EL (cell line): ENCODE measurements around the gene TUBA3C.

ENCODE experiments used
- DNase-seq: peaks from one replicate; pipeline ENCODE4 v3.0.0-alpha.2; 2016

The TUBA3C gene

DNA sequence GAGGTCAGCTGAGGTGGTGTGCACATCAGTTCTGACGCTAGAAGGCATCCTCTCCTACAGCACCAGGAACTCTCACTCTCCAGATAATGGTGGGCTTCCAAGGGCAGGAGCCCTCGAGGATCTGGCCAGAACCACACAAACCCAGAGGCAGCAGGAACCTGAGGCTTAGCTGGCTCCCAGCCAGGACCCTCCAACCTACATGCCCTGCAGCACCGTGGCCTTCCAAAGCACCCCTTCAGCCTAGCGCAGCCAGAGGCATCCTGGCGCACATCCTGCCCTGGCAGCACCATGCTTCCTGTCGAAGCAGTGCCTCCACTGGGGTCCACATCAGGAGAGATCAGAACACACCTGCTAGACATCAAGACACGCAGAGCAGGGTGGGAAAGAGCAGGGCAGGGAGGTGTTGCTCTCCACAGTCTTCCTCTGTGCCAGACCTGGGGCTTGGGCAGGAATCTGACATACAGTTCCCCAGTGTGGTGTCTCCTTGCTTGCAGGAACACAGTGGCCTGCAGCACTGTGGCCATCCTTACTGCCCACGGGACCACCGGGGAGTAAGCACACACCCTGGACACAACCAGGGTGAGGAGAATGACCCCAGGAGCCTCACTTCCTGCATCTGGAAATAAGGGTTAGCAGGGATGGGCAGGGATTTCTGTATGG is 21.7 kb downstream of the TUBA3C start:
- no peak for DNase-seq

DNA sequence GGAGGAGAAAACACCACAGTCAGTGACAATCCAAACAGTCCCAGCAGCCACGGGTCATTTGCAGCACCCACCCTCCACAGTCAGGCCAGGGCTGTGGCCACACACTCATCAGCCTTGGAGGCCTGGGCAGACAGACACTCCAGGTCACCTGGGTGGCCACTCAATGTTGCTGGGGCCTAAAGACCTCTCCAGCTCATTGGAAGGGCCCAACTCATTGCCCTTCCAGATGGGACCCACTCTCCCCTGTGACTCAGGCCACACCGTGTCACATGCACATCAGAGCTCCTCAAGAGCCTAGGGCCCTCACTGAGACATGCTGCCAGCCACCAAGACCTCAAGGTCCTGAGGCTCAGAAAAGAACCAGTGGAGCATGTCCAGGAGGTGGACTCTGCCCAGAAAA is 22.4 kb downstream of the TUBA3C start:
- no peak for DNase-seq

DNA sequence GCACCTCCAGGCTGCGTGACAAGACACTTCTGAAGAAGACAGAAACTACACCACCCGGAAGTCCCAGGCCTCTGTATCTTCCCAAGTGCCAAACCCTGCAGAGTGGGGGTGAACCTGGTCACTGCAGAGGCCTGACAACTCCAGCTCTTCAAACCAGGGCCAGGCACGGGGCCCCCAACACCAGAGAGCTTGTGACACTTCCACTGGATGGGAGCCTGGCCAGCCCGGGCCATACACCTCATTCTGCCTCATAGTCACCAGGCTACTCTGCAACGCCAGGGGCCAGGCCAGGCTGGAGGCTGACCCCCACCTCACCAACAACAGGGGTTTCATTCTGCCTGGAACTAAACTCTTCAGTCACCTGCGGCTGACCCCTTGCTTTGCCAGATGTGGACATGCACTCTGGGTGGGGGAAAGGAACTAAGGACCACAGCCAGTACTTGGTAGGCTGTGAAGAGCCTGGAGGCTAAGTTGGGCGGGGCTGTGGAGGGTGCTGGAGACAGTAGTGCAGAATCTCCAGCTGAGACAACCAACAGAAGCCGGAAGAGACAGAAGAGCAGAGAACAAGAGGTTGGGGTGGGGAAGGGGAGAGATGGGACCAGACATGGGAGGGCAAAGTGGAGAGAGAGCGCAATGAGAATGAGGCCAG is 23.0 kb downstream of the TUBA3C start:
- no peak for DNase-seq

DNA sequence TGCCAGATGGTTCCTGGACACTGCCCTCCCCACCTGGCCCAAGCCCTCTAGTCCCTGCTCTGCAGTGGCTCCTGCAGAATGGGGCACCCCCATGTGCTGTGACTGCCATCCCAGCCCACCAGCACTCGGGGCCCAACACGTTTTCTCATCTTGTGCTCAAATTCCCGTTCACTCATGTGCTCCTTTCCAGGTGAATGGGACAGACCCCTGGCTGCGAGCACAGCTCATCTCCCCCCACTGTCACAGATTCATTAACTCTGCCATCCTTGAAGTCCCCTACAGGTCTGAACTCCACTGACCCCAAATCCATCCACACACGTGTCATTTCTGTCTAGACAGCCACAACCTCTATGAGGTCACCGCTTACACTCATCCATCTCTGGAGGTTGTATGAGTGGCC is 23.6 kb downstream of the TUBA3C start:
- DNase-seq, result no peak

DNA sequence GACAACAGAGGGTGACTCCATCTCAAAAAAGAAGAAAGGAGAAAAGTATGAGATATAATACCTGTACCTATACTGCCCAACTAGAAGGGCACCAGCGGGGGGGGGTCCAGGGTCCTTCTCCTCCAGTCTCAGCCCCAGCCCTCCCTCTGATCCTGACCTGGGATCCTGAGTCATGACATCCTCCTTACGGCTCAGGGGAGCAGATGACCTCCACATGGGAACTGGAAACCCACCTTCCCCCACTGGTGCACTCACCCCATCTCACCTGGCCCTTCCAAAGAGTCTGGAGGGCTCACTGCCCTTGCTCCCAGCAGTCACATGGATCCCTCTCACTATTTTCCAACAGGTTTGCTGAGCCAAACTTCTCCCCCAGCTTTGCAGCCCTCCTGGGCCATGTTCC is 24.2 kb downstream of the TUBA3C start:
- no peak for DNase-seq

DNA sequence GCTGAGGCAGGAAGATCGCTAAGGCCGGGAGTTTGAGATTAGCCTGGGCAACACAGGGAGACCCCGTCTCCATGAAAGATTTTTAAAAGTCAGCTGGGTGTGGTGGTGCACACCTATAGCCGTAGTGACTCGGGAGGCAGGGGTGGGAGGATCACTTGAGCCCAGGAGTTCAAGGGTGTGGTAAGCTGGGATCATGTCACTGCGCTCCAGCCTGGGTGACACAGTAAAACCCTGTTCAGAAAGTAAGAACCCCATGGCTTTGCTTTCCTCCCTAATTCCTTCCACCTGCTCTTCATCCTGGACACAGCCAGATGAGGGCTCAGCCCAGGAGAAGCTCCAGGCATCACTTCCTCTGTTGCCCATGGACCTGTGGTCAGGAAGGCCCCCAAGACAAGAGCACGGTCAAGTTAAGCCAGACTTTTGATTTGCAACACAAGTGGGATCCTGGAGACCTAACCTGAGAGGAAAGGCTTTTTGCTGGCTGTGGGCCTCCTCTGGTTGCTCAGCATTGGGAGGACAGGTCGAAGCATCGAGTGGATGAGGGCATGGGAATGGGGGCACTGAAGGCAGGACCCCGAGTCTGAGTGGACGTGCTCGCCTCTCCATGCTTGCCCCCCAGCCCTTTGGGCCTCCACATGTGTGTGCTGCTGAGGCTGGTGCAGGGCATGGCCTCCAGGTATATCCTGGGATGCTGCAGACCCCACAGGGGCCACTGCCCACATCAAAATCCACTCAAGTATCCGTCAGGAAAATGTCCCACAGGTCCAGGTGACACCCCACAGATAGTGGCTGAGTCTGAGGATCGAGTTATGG is 25.4 kb downstream of the TUBA3C start:
- no peak for DNase-seq

DNA sequence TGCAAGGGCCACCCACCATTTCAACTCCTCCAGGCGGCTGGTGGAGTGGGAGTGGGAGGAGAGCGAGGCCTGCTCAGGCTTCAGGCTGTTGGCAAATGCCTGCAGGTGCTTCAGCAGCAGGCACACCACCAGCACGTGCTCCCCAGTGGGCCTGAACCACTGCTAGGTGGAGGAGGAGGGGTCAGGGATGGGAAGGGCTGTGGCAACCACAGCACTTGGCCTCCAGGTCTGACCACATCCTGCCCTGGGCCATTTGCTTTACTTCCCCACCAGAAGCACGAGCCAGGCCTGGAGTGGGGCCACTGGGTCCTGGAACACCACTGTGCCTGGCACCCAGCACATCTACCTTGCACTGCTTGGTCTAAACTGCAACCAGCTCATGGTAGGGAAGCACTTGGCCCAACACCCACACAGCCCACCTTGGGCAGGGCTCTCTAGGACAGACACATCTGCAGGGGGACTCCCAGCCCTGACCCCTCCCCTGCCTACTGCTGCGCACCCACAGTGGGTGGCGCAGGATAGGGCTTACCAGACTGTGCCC is 26.2 kb downstream of the TUBA3C start:
- no peak for DNase-seq

DNA sequence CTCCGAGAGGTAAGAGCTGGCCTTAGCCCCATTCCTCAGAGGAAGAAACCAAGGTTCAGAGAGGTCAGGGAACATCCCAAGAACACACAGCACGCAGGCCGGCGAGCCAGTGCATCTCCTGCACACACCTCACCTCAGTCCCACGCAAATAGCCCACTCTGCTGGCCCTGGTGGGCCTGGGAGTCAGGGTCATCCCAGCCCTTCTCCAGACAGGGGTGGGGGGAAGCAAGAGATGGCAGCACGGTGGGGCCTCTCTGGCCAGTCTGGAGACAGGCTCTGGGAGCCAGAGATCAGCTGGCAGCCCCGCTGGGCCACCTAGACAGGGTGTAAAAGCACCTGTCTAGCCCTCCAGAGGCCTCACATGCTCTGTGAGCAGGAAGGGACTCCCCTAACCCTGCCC is 26.8 kb downstream of the TUBA3C start:
- no peak for DNase-seq

DNA sequence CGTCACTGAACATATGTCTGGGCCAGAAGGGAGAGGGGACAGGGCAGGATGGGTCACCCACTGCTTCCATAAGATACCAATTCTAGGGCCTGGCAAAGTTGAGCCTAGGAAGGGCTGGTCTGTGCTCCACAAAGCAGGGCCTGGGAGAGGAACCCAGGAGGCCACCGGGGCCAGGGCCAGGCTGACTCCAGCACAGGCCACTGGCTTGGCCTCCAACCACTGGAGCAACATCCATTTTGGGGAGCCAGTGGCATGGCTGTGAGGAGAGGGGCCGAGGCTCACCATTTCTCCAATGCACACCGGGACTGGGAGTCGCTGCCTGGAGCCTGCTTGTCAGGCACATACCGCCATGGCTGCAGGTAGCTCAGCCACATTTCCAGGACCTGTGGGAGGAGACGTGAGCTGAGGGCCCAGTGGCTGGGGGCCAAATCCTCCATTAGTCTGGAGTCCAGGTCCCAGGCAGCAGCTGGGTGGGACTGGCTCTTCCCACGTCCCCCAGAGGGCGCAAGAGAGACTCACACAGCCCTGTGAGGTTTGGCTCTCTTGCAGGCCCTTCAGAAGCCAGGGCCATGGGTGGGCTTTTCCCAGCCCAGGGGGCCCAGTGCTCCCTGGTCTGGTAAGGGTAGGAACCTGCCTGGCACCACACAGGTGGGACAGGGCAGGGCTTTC is 27.7 kb downstream of the TUBA3C start:
- no peak for DNase-seq

DNA sequence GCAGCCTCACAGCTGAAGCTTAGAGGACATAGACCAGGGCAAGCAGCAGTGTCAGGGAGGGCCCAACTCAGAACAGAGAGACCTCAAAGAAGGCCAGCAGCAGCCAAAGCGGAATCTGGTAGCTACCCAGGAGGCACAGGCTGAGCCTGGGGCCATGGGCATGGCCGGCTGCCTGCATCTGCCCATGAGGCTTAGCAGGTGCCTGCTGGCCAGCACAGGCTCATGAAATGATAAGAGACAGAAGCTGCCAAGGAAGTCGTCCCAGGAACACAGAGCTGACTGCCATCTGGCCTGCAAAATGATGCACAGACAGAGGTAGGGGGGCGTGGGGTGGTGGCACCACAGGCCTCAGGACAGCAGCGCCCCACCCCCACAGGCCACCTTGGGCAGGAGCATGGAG is 29.2 kb downstream of the TUBA3C start:
- DNase-seq, result no peak

DNA sequence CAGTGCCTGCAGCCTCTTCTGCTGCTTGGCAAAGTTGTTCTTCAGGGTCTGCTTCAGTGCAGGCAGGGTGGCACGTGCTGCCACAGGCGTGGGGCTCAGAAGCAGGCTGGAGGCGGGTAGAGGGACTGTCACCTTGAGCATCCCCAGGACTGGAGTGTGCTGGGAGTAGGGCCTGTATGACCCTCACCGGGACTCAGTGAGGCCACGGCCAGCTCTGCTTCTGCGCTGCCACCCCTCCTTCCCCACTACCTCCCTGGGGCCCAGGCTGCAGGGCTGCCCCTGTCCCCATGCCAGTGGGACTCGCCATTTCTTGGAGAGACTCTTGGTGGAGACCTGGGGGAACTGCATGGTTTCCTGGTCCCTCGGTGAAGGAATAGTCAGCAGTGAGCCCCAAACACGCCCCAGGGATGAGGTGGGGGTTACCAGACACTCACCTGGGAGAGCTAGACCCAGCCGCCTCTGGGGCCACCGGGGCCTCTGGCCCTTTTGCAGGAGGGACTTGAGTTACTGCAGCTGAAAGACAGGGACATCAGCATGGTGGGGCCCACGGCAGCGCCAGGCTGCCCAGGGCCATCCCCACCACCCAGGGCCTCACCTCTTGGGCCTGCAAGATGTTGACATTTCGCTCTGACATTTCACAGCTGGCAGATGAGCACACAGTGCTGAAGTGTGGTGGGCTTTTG is 29.9 kb downstream of the TUBA3C start:
- DNase-seq, result no peak

DNA sequence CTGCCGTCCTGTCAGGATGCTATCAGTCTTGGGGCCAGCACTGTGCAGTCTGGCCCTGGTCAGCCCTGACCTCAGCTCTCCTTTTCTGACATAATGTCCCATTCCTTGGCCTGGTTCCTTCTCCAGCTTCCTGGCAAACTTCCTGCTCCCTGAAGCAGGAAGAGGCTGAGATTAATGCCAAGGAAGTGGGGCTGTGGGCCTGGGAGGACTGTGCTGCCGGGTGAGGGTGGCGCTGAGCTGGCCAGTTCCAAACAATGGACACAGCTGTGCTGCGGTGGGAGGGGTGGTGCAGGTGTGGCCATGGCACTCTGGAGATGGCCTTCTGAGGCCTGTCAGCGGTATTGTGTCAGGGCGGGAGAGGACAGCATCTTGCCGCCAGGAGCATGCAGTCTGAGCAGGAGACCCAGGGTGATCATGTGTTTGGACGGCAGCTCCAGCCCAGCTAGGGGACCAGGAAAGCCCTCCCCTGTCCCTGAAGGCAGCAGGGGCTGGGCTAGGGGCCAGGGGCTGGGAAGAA is 30.9 kb downstream of the TUBA3C start:
- no peak for DNase-seq

DNA sequence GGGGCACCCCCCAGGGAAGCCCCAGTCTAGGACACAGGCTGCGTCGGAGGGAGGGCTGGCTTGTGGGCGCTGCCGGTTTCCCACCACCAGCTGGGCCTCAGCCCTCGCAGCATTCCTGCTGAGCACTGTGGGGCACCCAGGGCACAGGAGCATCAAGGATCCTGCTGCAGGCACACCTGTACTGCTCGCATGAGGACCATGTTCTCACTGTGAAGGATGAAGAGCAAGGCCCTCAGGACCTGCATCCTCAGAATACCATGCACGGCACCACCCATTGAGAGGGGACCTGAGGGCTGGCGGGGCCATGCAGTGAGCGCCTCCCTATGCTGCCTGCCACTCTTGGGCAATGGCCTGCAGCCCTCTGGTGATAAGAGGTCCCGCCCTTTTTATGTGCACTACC is 31.4 kb downstream of the TUBA3C start:
- DNase-seq, result no peak

DNA sequence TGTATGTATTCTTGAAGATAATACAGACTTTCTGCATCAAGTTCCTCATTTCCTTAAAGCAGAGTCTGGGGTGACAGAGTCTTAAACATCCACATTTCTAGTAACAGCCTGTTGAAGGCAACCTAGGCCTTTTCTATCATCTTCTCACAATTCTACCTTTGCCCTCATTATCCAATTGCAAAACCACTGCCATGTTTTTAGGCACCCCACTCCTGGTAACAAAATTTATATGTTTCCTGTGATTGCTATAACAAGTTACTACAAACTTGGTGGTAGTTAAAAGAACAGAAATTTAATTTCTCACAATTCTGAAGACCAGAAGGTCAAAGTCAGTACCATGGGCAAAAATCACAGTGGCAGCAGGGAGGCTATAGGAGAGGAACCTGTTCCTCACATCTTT is 33.1 kb downstream of the TUBA3C start:
- DNase-seq, result no peak
